ENCODE results near the gene NPBWR2. TPM values are rescaled to one million over a fixed set of nuclear protein-coding genes. Genes with fewer than 3 reads are reported as not detected.

Gene NPBWR2
- total and polyA plus RNA-seq, 2 donors (not counting 1 experiment from before 2014, with no cell fraction given) = not detected

GRCh38 chr20:64064145-64064698 is 43.1 kb downstream of the NPBWR2 start:
- Histone ChIP-seq H2AFZ (ENCODE audit: low read length) (no peak overlapping the region), H3K4me1 (ENCODE audit: control insufficient read depth, extremely low read depth, insufficient read depth, low read length) (peaks cover 22% of the 10 kb centered on the region), H3K9ac (ENCODE audit: insufficient read depth, low read length) (peak overlapping the region; percentile 85), H4K20me1 (ENCODE audit: control insufficient read depth, extremely low read depth, insufficient read depth, low read length) (no peaks in the 10 kb centered on the region), H3K36me3 (ENCODE audit: control insufficient read depth, insufficient read depth, low read length) (no peaks in the 10 kb centered on the region), H3K27ac (ENCODE audit: insufficient read depth, low read length) (peak overlapping the region; percentile 70), H3K4me2 (ENCODE audit: extremely low read depth, insufficient read depth, low read length) (peak overlapping the region; percentile 81), H3K27me3 (ENCODE audit: control insufficient read depth, insufficient read depth, low read length) (no peaks in the 10 kb centered on the region), H3K9me3 (ENCODE audit: control insufficient read depth, insufficient read depth, low read depth, low read length) (no peaks in the 10 kb centered on the region), H3K79me2 (ENCODE audit: control insufficient read depth, insufficient read depth, low read length) (no peaks in the 10 kb centered on the region), H3K4me3 (replicated peaks in 1 of 4; ENCODE audit: control extremely low read depth in 1 of 4, insufficient read depth in 1 of 4, low read depth in 3 of 4, low read length in 4 of 4) (peak overlapping the region; percentile 67 to 88 (median 82))
- DNase-seq (ENCODE audit: low read depth in 2 of 2) = peak; percentile 37 to 51
- TF ChIP-seq EZH2 (IDR thresholded peaks at IDR 0.05; ENCODE audit: low read length, missing control alignments) = no peak
- TF ChIP-seq CTCF (conservative IDR thresholded peaks at IDR 0.05 in 1 of 2, IDR thresholded peaks at IDR 0.05 in 1 of 2; ENCODE audit: low read depth in 1 of 2, low read length in 2 of 2) = no peak

- Histone ChIP-seq H3K27ac (ENCODE audit: insufficient read depth, low read length) (peak overlapping the region; percentile 70), H3K36me3 (ENCODE audit: control insufficient read depth, insufficient read depth, low read length) (no peaks in the 10 kb centered on the region), H4K20me1 (ENCODE audit: control insufficient read depth, extremely low read depth, insufficient read depth, low read length) (no peaks in the 10 kb centered on the region), H3K4me3 (replicated peaks in 1 of 4; ENCODE audit: control extremely low read depth in 1 of 4, insufficient read depth in 1 of 4, low read depth in 3 of 4, low read length in 4 of 4) (peak overlapping the region; percentile 67 to 88 (median 82)), H3K9ac (ENCODE audit: insufficient read depth, low read length) (peak overlapping the region; percentile 85), H3K4me1 (ENCODE audit: control insufficient read depth, extremely low read depth, insufficient read depth, low read length) (peaks cover 22% of the 10 kb centered on the region), H2AFZ (ENCODE audit: low read length) (no peak overlapping the region), H3K27me3 (ENCODE audit: control insufficient read depth, insufficient read depth, low read length) (no peaks in the 10 kb centered on the region), H3K79me2 (ENCODE audit: control insufficient read depth, insufficient read depth, low read length) (no peaks in the 10 kb centered on the region), H3K9me3 (ENCODE audit: control insufficient read depth, insufficient read depth, low read depth, low read length) (no peaks in the 10 kb centered on the region), H3K4me2 (ENCODE audit: extremely low read depth, insufficient read depth, low read length) (peak overlapping the region; percentile 81)
- peak in 1 of 2 donors; percentile 12 for DNase-seq (ENCODE audit: low read depth in 2 of 2)
- no peak for TF ChIP-seq CTCF (conservative IDR thresholded peaks at IDR 0.05 in 1 of 2, IDR thresholded peaks at IDR 0.05 in 1 of 2; ENCODE audit: low read depth in 1 of 2, low read length in 2 of 2)
- no peak for TF ChIP-seq EZH2 (IDR thresholded peaks at IDR 0.05; ENCODE audit: low read length, missing control alignments)
Observed at GRCh38 chr20:64063389-64064144, 43.8 kb downstream of the NPBWR2 start.

- H2AFZ ChIP-seq (ENCODE audit: low read length) = peak within 1 kb of the TSS; percentile 44
- H4K20me1 ChIP-seq (ENCODE audit: control insufficient read depth, extremely low read depth, insufficient read depth, low read length) = no peaks in the 10 kb centered on the region
- no peaks in the 10 kb centered on the region for H3K79me2 ChIP-seq (ENCODE audit: control insufficient read depth, insufficient read depth, low read length)
- peak within 1 kb of the TSS; percentile 85 for H3K9ac ChIP-seq (ENCODE audit: insufficient read depth, low read length)
- no peaks in the 10 kb centered on the region for H3K27me3 ChIP-seq (ENCODE audit: control insufficient read depth, insufficient read depth, low read length)
- peak within 1 kb of the TSS; percentile 75 for H3K27ac ChIP-seq (ENCODE audit: insufficient read depth, low read length)
- peak within 1 kb of the TSS; percentile 67 to 88 (median 82) for H3K4me3 ChIP-seq (replicated peaks in 1 of 4; ENCODE audit: control extremely low read depth in 1 of 4, insufficient read depth in 1 of 4, low read depth in 3 of 4, low read length in 4 of 4)
- H3K36me3 ChIP-seq (ENCODE audit: control insufficient read depth, insufficient read depth, low read length) = no peaks in the 10 kb centered on the region
- no peaks in the 10 kb centered on the region for H3K9me3 ChIP-seq (ENCODE audit: control insufficient read depth, insufficient read depth, low read depth, low read length)
- H3K4me2 ChIP-seq (ENCODE audit: extremely low read depth, insufficient read depth, low read length) = peak within 1 kb of the TSS; percentile 98
- no peak for TF ChIP-seq EZH2 (IDR thresholded peaks at IDR 0.05; ENCODE audit: low read length, missing control alignments)
- TF ChIP-seq CTCF (conservative IDR thresholded peaks at IDR 0.05 in 1 of 2, IDR thresholded peaks at IDR 0.05 in 1 of 2; ENCODE audit: low read depth in 1 of 2, low read length in 2 of 2) = no peak
- DNase-seq (ENCODE audit: low read depth in 2 of 2) = peak; percentile 94 to 96
- peaks cover 22% of the 10 kb centered on the region for H3K4me1 ChIP-seq (ENCODE audit: control insufficient read depth, extremely low read depth, insufficient read depth, low read length)
Observed at GRCh38 chr20:64062596-64063388, 44.6 kb downstream of the NPBWR2 start, which contains the start of gene TCEA2. Gene TCEA2 (plus strand): TSS chr20:64063198. CDS start chr20:64063313, 115 bp downstream.
